H9 (cell line): ENCODE results near the gene PRRX1. TPM values are rescaled to one million over a fixed set of nuclear protein-coding genes. Genes with fewer than 3 reads are reported as not detected.

Experiments used
- DNase-seq: peaks from one replicate; pipeline ENCODE4 v3.0.0-alpha.2; 2017
- H2AFZ ChIP-seq: one replicate; pipeline ENCODE4 v1.6.1; 2013; ENCODE audit warnings: mild to moderate bottlenecking, low read length, control low read depth, moderate library complexity
- H2AK5ac ChIP-seq: 2 replicates; pipeline ENCODE4 v1.6.1; 2013; ENCODE audit warnings: low read length, control low read depth, mixed read lengths; ENCODE audit not compliant: insufficient read length
- H2BK120ac ChIP-seq: one replicate; pipeline ENCODE4 v1.6.1; 2013; ENCODE audit warnings: low read depth, mild to moderate bottlenecking, low read length, control low read depth, inconsistent platforms; ENCODE audit not compliant: poor library complexity, severe bottlenecking
- H2BK12ac ChIP-seq: 2 replicates; pipeline ENCODE4 v1.6.1; 2013; ENCODE audit warnings: low read length, control low read depth, mixed read lengths, low read depth; ENCODE audit not compliant: insufficient read length
- H2BK15ac ChIP-seq: 2 replicates; pipeline ENCODE4 v1.6.1; 2013; ENCODE audit warnings: low read depth, low read length, control low read depth
- H2BK20ac ChIP-seq: one replicate; pipeline ENCODE4 v1.6.1; 2013; ENCODE audit warnings: low read depth, mild to moderate bottlenecking, low read length, control low read depth, inconsistent platforms; ENCODE audit not compliant: poor library complexity, severe bottlenecking
- H2BK5ac ChIP-seq: 2 replicates; pipeline ENCODE4 v1.6.1; 2013; ENCODE audit warnings: low read length, control low read depth, mixed read lengths; ENCODE audit not compliant: insufficient read length
- H3K14ac ChIP-seq: 2 replicates; pipeline ENCODE4 v1.6.1; 2013; ENCODE audit warnings: low read length, control low read depth; ENCODE audit not compliant: insufficient read depth
- H3K18ac ChIP-seq: 2 replicates; pipeline ENCODE4 v1.6.1; 2013; ENCODE audit warnings: low read depth, mild to moderate bottlenecking, mixed read lengths, low read length, control low read depth; ENCODE audit not compliant: insufficient read length
- H3K23ac ChIP-seq: 2 replicates; pipeline ENCODE4 v1.6.1; 2013; ENCODE audit warnings: low read length, control low read depth, mixed read lengths, low read depth; ENCODE audit not compliant: insufficient read length
- H3K23me2 ChIP-seq: 2 replicates; pipeline ENCODE4 v1.6.1; 2013; ENCODE audit warnings: low read depth, mild to moderate bottlenecking, mixed read lengths, low read length, control low read depth; ENCODE audit not compliant: insufficient read length, poor library complexity, severe bottlenecking
- H3K27ac ChIP-seq: 2 replicates; pipeline ENCODE4 v1.5.1; 2013; ENCODE audit warnings: low read length, control low read depth, mixed read lengths, low read depth; ENCODE audit not compliant: insufficient read length
- H3K27me3 ChIP-seq: 2 replicates; pipeline ENCODE4 v1.6.1; 2013; ENCODE audit warnings: low read length, control low read depth, inconsistent platforms; ENCODE audit not compliant: insufficient read depth
- H3K4ac ChIP-seq: 2 replicates; pipeline ENCODE4 v1.6.1; 2013; ENCODE audit warnings: low read depth, mild to moderate bottlenecking, control low read depth, inconsistent platforms, low read length, moderate library complexity
- H3K4me1 ChIP-seq: 2 replicates; pipeline ENCODE4 v1.6.1; 2013; ENCODE audit warnings: low read length, control low read depth, inconsistent platforms; ENCODE audit not compliant: insufficient read depth
- H3K4me2 ChIP-seq: 2 replicates; pipeline ENCODE4 v1.6.1; 2013; ENCODE audit warnings: low read length, control low read depth, mixed read lengths; ENCODE audit not compliant: insufficient read length, insufficient read depth
- H3K56ac ChIP-seq: 2 replicates; pipeline ENCODE4 v1.6.1; 2013; ENCODE audit warnings: low read depth, mild to moderate bottlenecking, mixed read lengths, low read length, control low read depth; ENCODE audit not compliant: insufficient read length
- H3K79me1 ChIP-seq: 2 replicates; pipeline ENCODE4 v1.6.1; 2013; ENCODE audit warnings: low read depth, mild to moderate bottlenecking, moderate library complexity, low read length, control low read depth, inconsistent platforms; ENCODE audit not compliant: insufficient read depth, poor library complexity, severe bottlenecking
- H3K79me2 ChIP-seq: 2 replicates; pipeline ENCODE4 v1.6.1; 2013; ENCODE audit warnings: low read length, control low read depth, inconsistent platforms; ENCODE audit not compliant: insufficient read depth
- H3K9ac ChIP-seq: 2 replicates; pipeline ENCODE4 v1.6.1; 2013; ENCODE audit warnings: low read length, control low read depth, mixed read lengths; ENCODE audit not compliant: insufficient read length; ENCODE audit errors: extremely low read depth
- H3K9me3 ChIP-seq: one replicate; pipeline ENCODE4 v1.6.1; 2013; ENCODE audit warnings: low read depth, low read length, inconsistent platforms; ENCODE audit not compliant: control insufficient read depth
- H3T11ph ChIP-seq: one replicate; pipeline ENCODE4 v1.6.1; 2013; ENCODE audit warnings: mild to moderate bottlenecking, low read length, control low read depth, inconsistent platforms
- H4K20me1 ChIP-seq: one replicate; pipeline ENCODE4 v1.6.1; 2013; ENCODE audit not compliant: control insufficient read depth, insufficient read length, insufficient read depth
- H4K5ac ChIP-seq: 2 replicates; pipeline ENCODE4 v1.6.1; 2013; ENCODE audit warnings: low read depth, mild to moderate bottlenecking, mixed read lengths, low read length, control low read depth; ENCODE audit not compliant: insufficient read length
- H4K8ac ChIP-seq: replicated peaks from 2 replicates; pipeline ENCODE4 v1.6.1; 2013; ENCODE audit warnings: low read length, control low read depth, mixed read lengths, low read depth; ENCODE audit not compliant: insufficient read length
- H4K91ac ChIP-seq: 2 replicates; pipeline ENCODE4 v1.6.1; 2013; ENCODE audit warnings: low read depth, mild to moderate bottlenecking, moderate library complexity, mixed read lengths, low read length, control low read depth; ENCODE audit not compliant: insufficient read length
- H3K27ac Mint-ChIP-seq, 3 experiments: 2 replicates in 2 of 3; 3 replicates in 1 of 3; pipeline ENCODE4 v1.8.0; 2020 to 2021; ENCODE audit warnings: mixed read lengths in 3 of 3, mild to moderate bottlenecking in 1 of 3, moderate library complexity in 1 of 3
- H3K27me3 Mint-ChIP-seq: 2 replicates; pipeline ENCODE4 v1.8.0; 2021; ENCODE audit warnings: low read depth, mild to moderate bottlenecking, moderate library complexity, mixed read lengths
- H3K36me3 Mint-ChIP-seq, 3 experiments: 2 replicates in 2 of 3; 3 replicates in 1 of 3; pipeline ENCODE4 v1.8.0; 2020 to 2021; ENCODE audit warnings: low read depth in 3 of 3, mixed read lengths in 3 of 3; ENCODE audit not compliant: insufficient read depth in 1 of 3
- H3K4me1 Mint-ChIP-seq, 2 experiments: 2 replicates each; pipeline ENCODE4 v1.8.0; 2020; ENCODE audit warnings: mixed read lengths in 2 of 2
- H3K4me3 Mint-ChIP-seq, 2 experiments: 2 replicates in 1 of 2; 3 replicates in 1 of 2; pipeline ENCODE4 v1.8.0; 2020 to 2021; ENCODE audit warnings: mild to moderate bottlenecking in 2 of 2, mixed read lengths in 2 of 2, moderate library complexity in 1 of 2
- H3K9me3 Mint-ChIP-seq, 2 experiments: 2 replicates in 1 of 2; 3 replicates in 1 of 2; pipeline ENCODE4 v1.8.0; 2020; ENCODE audit warnings: mild to moderate bottlenecking in 2 of 2, mixed read lengths in 2 of 2, moderate library complexity in 1 of 2
- CTCF ChIP-seq: fragments of 200-600 bp; sonication (generic); conservative IDR thresholded peaks from 3 replicates; pipeline ENCODE4 v1.8.0; 2021; ENCODE audit warnings: antibody characterized with exemption, mild to moderate bottlenecking
- WGBS: extraction: QIAGEN DNeasy Blood & Tissue Kit; methylation state at CpG from one replicate; pipeline ENCODE4 v1.1.7; 2013; ENCODE audit warnings: missing lambda C conversion rate, low lambda C conversion rate, mixed read lengths; ENCODE audit not compliant: insufficient read length; ENCODE audit errors: extremely low coverage; 5-methylcytosine and 5-hydroxymethylcytosine counted together
- total RNA-seq: library from RNA; stranded (reverse); gene quantifications from 2 replicates; pipeline ENCODE4 v1.2.1, GENCODE V29; 2021

PRRX1 gene
- total RNA-seq, 1 experiment from 2014 or later, result not detected

GRCh38 chr1:170685166-170685565 is 21.2 kb downstream of the PRRX1 start:
- TF ChIP-seq CTCF, result no peak
- no peaks in the 10 kb centered on the region for H3K23me2 ChIP-seq
- no peak overlapping the region for H3K56ac ChIP-seq
- H2BK15ac ChIP-seq, result no peak overlapping the region
- H2AFZ ChIP-seq, result no peak overlapping the region
- no peak overlapping the region for H3K14ac ChIP-seq
- no peak overlapping the region for H3K9ac ChIP-seq
- H3K23ac ChIP-seq, result no peak overlapping the region
- no peak for DNase-seq
- Mint-ChIP-seq H3K4me3 (no peak overlapping the region), H3K27me3 (no peaks in the 10 kb centered on the region; the same call in 1 of the 2 replicates), H3K36me3 (no peaks in the 10 kb centered on the region), H3K4me1 (peaks cover 0 to 3% of the 10 kb centered on the region in 2 experiments; a peak in 2 of 4 replicates), H3K27ac (no peak overlapping the region), H3K9me3 (no peaks in the 10 kb centered on the region)
- no peak overlapping the region for H3K4ac ChIP-seq
- no peak overlapping the region for H3K4me2 ChIP-seq
- no peaks in the 10 kb centered on the region for H3K79me1 ChIP-seq
- no peak overlapping the region for H4K5ac ChIP-seq
- no peak overlapping the region for H2BK5ac ChIP-seq
- H2BK20ac ChIP-seq, result no peak overlapping the region
- H3K27ac ChIP-seq, result no peak overlapping the region
- no peak overlapping the region for H4K8ac ChIP-seq
- H2AK5ac ChIP-seq, result no peak overlapping the region
- no CpG with 5 or more reads among the region's 4 CpGs for WGBS
- no peaks in the 10 kb centered on the region for H3K4me1 ChIP-seq
- no peak overlapping the region for H3K18ac ChIP-seq
- H4K20me1 ChIP-seq, result no peaks in the 10 kb centered on the region
- H2BK120ac ChIP-seq, result no peak overlapping the region
- H2BK12ac ChIP-seq, result no peak overlapping the region
- H3K9me3 ChIP-seq, result no peaks in the 10 kb centered on the region
- no peaks in the 10 kb centered on the region for H3K79me2 ChIP-seq
- H3T11ph ChIP-seq, result no peak overlapping the region
- H3K27me3 ChIP-seq, result no peaks in the 10 kb centered on the region
- H4K91ac ChIP-seq, result no peak overlapping the region
